ENCODE measurements around the gene FAM20C.

The FAM20C gene

DNA sequence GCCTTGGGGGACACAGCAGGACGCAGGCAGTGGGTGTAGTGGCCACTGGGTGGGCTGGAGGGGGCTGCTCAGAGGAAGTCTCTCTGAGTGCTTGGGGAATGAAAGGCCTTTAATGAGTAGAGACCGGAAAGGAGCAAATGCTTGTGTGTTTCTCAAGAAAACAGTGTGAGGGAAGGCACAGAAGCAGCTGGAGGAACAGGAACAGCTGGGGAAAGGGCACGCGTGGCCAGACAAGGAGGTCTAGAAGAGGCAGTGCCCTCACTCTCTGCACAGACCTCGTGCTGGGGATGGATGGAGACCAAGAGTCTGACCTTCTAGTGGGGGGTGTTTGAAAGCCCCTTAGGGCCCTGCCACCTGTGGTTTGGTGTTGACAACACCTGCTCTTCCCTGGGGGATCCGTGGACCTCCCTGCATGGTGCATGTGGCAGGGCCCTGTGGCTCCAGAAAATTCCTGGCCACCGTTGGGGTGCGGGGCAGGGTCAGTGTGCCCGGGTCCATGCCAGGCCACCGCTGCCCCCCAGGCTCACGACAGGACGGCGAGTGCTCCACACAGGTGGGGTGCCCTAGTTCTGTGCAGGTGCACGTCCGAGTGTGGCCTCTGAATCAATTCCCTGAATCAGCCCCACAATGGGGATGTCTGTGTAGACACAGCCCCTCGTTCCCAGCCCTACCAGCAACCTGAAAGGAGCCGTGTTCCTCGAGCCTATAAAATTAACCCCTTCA lies 25.9 kb upstream of the FAM20C start:
- POLR2A ChIA-PET, result no interaction called here
- TF ChIP-seq, protein P1, sequence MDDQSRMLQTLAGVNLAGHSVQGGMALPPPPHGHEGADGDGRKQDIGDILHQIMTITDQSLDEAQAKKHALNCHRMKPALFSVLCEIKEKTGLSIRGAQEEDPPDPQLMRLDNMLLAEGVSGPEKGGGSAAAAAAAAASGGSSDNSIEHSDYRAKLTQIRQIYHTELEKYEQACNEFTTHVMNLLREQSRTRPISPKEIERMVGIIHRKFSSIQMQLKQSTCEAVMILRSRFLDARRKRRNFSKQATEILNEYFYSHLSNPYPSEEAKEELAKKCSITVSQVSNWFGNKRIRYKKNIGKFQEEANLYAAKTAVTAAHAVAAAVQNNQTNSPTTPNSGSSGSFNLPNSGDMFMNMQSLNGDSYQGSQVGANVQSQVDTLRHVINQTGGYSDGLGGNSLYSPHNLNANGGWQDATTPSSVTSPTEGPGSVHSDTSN (CRISPR knock-in tag; IDR thresholded peaks at IDR 0.05), result no peak
- 0 out of 2 replicates have a peak, but pooled peaks have one; percentile 21 for TF ChIP-seq ZFHX2 (tag by site-specific recombination; conservative IDR thresholded peaks at IDR 0.05)
- no peak overlapping the region for H3K27ac ChIP-seq (ENCODE audit: extremely low read depth, low read depth, low read length)

DNA sequence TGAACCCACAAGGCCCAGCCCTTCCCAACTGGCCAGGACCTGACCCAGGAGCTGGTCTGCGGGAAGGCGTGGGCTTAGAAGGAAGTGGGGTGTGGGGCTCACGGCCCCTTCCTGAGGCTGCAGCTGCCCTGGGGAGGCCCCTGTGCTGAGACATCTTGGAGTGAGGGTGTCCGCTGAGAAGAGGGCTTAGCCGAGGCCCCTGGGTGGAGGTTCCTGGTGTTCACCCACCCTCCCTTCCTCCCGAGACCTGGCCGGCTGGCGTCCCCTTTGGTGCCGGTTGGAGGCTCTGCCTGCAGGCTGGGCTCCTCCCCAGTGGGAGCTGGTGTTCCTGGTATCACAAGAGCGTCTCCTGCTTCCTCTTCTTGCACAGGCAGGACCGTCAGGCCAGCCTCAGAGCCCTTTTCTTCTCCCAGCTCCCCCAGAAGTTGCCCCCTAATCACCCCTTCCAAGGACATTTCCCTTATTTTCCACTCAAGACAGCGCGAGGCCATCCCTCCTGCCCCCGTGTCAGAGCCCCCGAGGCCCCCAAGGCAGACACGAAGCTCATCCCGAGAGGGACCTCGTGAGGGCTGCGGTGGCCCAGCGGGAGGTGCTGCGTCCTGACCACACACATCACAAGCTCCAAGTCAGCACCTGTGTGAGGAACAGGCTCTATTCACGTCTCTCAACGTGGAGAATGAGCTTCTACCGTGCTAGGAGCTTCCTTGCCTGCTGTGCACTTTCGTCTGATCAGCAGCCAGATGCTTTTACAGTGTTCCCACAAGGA lies 25.1 kb upstream of the FAM20C start:
- ChIA-PET POLR2A (no interaction called here), CTCF (no interaction called here)
- H3K4me3 ChIP-seq (ENCODE audit: low read depth, low read length), result no peak overlapping the region
- TF ChIP-seq ZNF335 (tag by site-specific recombination; conservative IDR thresholded peaks at IDR 0.05), result no peak
- no peak for TF ChIP-seq SP3 (tag by site-specific recombination; IDR thresholded peaks at IDR 0.05)
- TF ChIP-seq ZSCAN23 (tag by site-specific recombination; IDR thresholded peaks at IDR 0.05), result no peak
- no peak for TF ChIP-seq ZNF157 (tag by site-specific recombination; IDR thresholded peaks at IDR 0.05)
- no peak for TF ChIP-seq SP7 (tag by site-specific recombination; IDR thresholded peaks at IDR 0.05)
- no peak for TF ChIP-seq ZNF785 (tag by site-specific recombination; IDR thresholded peaks at IDR 0.05)
- no peak for TF ChIP-seq MYNN (tag by site-specific recombination; IDR thresholded peaks at IDR 0.05; ENCODE audit: borderline replicate concordance)
- TF ChIP-seq ZNF677 (tag by site-specific recombination; IDR thresholded peaks at IDR 0.05), result no peak
- no peak for TF ChIP-seq HOXC10 (CRISPR knock-in tag; IDR thresholded peaks at IDR 0.05)
- no peak overlapping the region for H3K27ac ChIP-seq (ENCODE audit: extremely low read depth, low read depth, low read length)
- no peaks in the 10 kb centered on the region for H3K4me1 ChIP-seq (ENCODE audit: control insufficient read depth, insufficient read depth, low read length)
- H3K9me3 ChIP-seq (ENCODE audit: control insufficient read depth, insufficient read depth, low read depth, low read length), result no peaks in the 10 kb centered on the region
- H3K36me3 ChIP-seq (ENCODE audit: control insufficient read depth in 2 of 2, insufficient read depth in 1 of 2, low read length in 2 of 2), result no peaks in the 10 kb centered on the region

More for the DNA sequence above, 25.9 kb upstream of the FAM20C start:
- H3K9me3 ChIP-seq (ENCODE audit: control insufficient read depth, insufficient read depth, low read depth, low read length), result no peaks in the 10 kb centered on the region
- no peaks in the 10 kb centered on the region for H3K4me1 ChIP-seq (ENCODE audit: control insufficient read depth, insufficient read depth, low read length)
- no peak overlapping the region for H3K4me3 ChIP-seq (ENCODE audit: low read depth, low read length)
- CTCF ChIA-PET, result no interaction called here
- H3K36me3 ChIP-seq (ENCODE audit: control insufficient read depth in 2 of 2, insufficient read depth in 1 of 2, low read length in 2 of 2), result no peaks in the 10 kb centered on the region

DNA sequence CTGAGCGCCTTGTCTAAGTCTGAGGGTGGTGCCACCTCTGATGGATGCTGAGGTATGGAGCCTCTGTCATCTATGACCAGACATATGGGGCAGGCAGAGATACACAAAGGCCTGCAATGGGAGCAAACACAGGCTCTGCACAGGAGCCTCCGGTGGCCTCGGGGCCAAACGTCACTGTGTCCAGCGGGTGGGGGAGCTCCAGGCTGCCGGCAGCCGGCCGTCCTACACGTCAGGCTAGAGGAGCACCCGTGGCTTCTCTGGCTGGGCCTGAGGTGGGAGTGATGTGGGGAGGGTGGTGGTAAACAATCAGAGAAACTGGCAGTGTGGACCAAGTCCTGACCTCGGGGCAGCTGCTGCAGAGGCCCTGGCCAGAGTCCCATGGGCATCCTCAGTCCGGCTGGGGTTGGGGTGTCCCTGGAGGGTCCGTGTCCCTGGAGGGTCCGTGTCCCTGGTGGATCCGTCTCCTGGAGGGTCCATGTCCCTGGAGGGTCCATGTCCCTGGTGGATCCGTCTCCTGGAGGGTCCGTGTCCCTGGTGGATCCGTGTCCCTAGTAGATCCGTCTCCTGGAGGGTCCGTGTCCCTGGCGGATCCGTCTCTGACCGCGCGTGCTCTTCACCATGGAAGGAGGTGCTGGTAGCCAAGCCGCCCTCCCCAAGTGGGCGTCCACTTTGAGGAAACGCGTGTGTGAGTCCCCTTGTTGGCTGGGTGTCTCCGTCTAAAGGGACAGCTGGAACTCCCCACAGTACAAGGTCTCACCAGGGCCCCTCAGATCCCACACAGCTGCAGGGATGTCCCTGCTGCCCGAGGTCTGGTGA lies 24.2 kb upstream of the FAM20C start:
- Histone ChIP-seq H3K4me1 (ENCODE audit: control insufficient read depth, insufficient read depth, low read length) (no peaks in the 10 kb centered on the region), H3K27ac (ENCODE audit: extremely low read depth, low read depth, low read length) (no peak overlapping the region), H3K9me3 (ENCODE audit: control insufficient read depth, insufficient read depth, low read depth, low read length) (no peaks in the 10 kb centered on the region), H3K36me3 (ENCODE audit: control insufficient read depth in 2 of 2, insufficient read depth in 1 of 2, low read length in 2 of 2) (no peaks in the 10 kb centered on the region), H3K4me3 (ENCODE audit: low read depth, low read length) (no peak overlapping the region)
- ChIA-PET CTCF (interaction anchor here (1.1 kb wide), 1 partner anchor 9 kb away, joined by 3 read pairs; no protein-coding TSS in a partner anchor), POLR2A (no interaction called here)
- no peak for TF ChIP-seq ZNF785 (tag by site-specific recombination; IDR thresholded peaks at IDR 0.05)
- TF ChIP-seq, protein P2, sequence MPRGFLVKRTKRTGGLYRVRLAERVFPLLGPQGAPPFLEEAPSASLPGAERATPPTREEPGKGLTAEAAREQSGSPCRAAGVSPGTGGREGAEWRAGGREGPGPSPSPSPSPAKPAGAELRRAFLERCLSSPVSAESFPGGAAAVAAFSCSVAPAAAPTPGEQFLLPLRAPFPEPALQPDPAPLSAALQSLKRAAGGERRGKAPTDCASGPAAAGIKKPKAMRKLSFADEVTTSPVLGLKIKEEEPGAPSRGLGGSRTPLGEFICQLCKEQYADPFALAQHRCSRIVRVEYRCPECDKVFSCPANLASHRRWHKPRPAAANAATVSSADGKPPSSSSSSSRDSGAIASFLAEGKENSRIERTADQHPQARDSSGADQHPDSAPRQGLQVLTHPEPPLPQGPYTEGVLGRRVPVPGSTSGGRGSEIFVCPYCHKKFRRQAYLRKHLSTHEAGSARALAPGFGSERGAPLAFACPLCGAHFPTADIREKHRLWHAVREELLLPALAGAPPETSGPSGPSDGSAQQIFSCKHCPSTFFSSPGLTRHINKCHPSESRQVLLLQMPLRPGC (tag by site-specific recombination; IDR thresholded peaks at IDR 0.05), result no peak
- TF ChIP-seq OSR2 (tag by site-specific recombination; IDR thresholded peaks at IDR 0.05), result no peak
- no peak for TF ChIP-seq ZNF707 (tag by site-specific recombination; IDR thresholded peaks at IDR 0.05)
- no peak for TF ChIP-seq HOXD13 (CRISPR knock-in tag; IDR thresholded peaks at IDR 0.05; ENCODE audit: borderline replicate concordance)
- TF ChIP-seq, protein P3, sequence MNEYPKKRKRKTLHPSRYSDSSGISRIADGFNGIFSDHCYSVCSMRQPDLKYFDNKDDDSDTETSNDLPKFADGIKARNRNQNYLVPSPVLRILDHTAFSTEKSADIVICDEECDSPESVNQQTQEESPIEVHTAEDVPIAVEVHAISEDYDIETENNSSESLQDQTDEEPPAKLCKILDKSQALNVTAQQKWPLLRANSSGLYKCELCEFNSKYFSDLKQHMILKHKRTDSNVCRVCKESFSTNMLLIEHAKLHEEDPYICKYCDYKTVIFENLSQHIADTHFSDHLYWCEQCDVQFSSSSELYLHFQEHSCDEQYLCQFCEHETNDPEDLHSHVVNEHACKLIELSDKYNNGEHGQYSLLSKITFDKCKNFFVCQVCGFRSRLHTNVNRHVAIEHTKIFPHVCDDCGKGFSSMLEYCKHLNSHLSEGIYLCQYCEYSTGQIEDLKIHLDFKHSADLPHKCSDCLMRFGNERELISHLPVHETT (tag by site-specific recombination; IDR thresholded peaks at IDR 0.05), result no peak
- TF ChIP-seq ZFP3 (tag by site-specific recombination; IDR thresholded peaks at IDR 0.05; ENCODE audit: low read depth), result no peak
- TF ChIP-seq, protein P4, sequence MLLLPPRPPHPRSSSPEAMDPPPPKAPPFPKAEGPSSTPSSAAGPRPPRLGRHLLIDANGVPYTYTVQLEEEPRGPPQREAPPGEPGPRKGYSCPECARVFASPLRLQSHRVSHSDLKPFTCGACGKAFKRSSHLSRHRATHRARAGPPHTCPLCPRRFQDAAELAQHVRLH (tag by site-specific recombination; IDR thresholded peaks at IDR 0.05), result no peak
